HG02763 (cell line): ENCODE measurements around the gene EFR3B.

Source experiments
- ATAC-seq: cut with Tn5 transposase; IDR thresholded peaks from one replicate; pipeline ENCODE4 v1.9.1; 2021; ENCODE audit warnings: mild to moderate bottlenecking, moderate library complexity; ENCODE audit not compliant: unreplicated experiment

Gene EFR3B

GRCh38 chr2:25176541-25177181 is 134.8 kb downstream of the EFR3B start:
- ATAC-seq = no peak

- no peak for ATAC-seq
Observed at GRCh38 chr2:25177211-25177611, 135.3 kb downstream of the EFR3B start.

DNA sequence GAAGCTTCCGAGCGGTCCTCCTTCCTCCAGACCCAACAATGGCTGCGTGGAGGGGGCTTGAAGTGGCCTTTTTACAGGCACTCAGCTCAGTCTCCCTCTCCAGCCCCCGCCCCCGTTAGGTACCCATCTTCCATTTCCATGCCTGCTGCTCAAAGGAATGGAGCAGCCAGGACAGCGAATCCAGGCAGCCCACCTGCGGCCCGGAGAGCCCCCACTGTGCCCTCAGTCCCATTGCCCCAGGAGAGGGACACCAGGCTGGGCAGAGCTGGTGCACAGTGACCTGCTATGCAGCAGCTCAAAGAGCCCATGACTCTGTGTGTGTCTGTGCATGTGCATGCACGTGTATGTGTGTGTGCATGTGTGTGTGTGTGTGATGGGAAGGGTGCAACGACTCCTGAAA is 137.1 kb downstream of the EFR3B start:
- ATAC-seq = no peak

DNA sequence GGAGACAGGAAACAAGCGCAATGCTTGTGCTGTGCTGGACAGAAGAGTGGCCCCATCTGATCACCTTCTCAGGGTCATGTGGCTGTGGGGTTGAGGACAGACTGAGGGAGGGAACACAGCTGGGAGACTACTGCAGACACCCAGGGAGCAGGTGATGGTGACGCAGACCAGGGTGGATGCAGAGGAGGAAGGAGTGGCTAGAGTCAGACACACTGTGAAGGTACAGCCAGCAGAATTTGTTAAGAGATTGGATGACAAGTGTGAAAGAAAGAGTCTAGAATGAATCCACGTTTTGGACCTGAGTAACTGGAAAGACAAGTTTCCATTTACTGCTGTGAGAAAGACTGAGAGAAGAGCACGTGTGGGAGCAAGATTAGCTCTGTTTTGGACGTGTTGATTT is 142.4 kb downstream of the EFR3B start:
- ATAC-seq = no peak

- no peak for ATAC-seq
Observed at GRCh38 chr2:25187729-25188350, 146.0 kb downstream of the EFR3B start.

GRCh38 chr2:25188405-25188804 is 146.5 kb downstream of the EFR3B start:
- ATAC-seq = no peak

DNA sequence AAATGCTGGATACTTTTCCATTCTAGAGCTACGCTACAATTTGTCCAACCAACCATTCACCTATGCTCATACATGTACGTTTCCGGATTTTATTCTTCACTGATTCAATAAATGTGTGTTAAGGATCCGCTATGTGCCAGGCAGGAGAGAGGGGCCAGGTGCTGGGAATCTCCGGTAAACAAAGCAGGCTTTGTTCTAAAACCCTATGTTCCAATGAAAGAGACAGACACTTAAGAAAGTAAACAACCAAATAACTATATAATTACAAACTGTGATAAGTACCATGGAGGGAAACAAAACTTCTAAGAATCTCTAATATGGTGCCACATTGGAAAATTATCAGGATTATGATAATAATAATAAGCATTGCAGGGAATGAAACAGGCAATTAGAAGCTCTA is 148.7 kb downstream of the EFR3B start:
- no peak for ATAC-seq

- no peak for ATAC-seq
Observed at GRCh38 chr2:25194576-25195122, 152.8 kb downstream of the EFR3B start.

GRCh38 chr2:25197336-25198208 is 155.7 kb downstream of the EFR3B start:
- no peak for ATAC-seq

- ATAC-seq = no peak
Observed at GRCh38 chr2:25198209-25198525, 156.3 kb downstream of the EFR3B start.

DNA sequence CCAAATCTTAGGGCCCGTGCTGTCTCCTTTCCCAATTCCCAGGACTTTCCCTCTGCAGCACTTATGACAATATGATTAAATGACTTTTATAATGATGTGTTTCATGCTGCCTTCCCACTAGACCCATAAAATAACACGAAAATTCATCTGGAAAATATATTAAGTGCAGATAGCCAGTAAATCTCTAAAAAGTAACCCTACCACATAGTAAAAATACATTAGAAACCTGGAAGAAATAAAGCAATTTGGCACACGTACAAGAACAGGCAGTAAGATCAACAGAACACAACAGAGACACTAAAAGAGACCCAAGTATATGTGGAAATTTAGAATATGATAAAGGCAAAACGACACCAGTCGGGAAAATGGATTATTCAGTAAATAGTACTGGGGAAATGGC is 156.7 kb downstream of the EFR3B start:
- no peak for ATAC-seq

DNA sequence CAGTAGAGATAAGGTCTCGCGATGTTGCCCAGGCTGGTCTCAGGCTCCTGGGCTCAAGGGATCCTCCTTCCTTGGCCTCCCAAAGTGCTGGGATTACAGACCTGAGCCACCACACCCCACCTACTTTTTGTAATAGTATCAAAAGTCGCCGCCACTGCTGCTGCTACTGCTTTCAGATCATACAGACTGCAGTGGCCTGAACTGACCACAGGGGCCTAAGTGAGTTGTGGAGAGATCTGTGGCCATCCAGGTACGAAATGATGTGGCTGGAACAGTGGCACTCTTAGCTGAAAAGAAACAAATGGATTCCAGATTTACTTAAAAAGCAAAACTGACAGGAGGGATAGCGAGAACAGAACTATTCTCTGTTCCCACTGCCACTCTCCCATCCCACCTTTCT is 159.4 kb downstream of the EFR3B start:
- ATAC-seq = no peak

- no peak for ATAC-seq
Observed at GRCh38 chr2:25201794-25202193, 159.9 kb downstream of the EFR3B start.

- ATAC-seq = no peak
Observed at GRCh38 chr2:25202275-25202674, 160.4 kb downstream of the EFR3B start.

DNA sequence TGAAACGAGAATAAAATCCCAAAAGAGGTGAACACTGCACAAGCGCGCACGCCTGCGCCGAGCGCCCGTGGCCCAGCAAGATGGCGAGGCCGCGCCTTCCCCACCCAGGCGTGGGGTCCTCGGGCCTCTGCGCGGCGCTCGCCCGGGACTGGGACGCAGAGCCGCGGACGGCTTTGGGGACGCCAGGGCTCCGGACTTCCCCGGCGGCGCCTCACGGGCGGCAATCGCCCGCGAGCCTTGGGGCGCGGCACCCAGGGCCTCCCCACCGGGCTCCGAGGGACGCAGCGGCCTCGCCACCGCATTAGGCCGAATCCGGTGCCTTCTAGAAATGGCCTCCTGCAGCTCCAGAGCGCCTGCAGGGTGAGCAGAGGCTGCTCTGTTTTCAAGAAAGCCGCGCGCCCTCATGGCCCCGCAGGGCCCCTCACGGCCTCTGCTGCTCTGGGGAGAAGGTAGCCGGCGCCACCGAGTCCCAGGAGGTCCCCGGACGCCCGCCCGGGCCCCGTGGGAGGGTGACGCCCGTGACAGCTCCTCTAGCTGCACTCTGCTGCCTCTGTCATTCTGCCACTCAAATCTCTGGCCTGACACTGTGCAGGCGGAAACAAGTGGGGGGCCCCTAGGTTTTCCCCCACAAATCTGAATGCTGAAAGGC is 162.4 kb downstream of the EFR3B start:
- ATAC-seq = no peak

DNA sequence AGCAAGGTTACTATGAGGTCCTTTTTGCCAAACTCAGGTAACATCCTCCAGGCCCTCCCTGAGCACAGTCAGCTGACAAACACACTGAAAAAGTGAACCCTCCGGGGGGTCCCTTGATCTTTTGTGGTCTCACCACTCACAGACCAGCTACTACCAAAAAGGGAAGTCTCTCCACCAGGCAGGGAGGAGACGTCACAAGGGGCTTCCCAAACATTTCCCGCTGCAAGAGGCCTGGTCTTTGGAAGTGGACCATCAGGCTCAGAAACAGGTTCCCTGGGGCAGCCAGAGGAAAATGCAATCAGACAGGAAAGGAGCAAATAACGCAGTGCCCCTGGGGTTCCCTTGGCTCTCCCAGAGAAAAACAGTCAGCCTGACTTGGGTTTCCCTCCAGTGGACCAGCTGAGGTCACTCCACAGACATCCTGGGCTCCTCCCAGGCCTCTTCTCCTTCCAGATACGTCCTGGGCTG is 165.2 kb downstream of the EFR3B start:
- no peak for ATAC-seq
